HepG2 (cell line): ENCODE measurements around the gene ATP6V0E1. TPM values are rescaled to one million over a fixed set of nuclear protein-coding genes. Genes with fewer than 3 reads are reported as not detected.
A peak's percentile ranks its signal among the peaks of the same experiment; 100 is the strongest.

Experiments
- ADNP ChIP-seq: sonication (generic); formaldehyde crosslinking; IDR thresholded peaks from 2 replicates; pipeline ENCODE4 v1.4.0; 2020; ENCODE audit warnings: missing genetic modification reagents
- MTF2 ChIP-seq: sonication (generic); formaldehyde crosslinking; IDR thresholded peaks from 2 replicates; pipeline ENCODE4 v1.5.0; 2020; ENCODE audit warnings: missing genetic modification reagents, borderline replicate concordance
- NR2F1 ChIP-seq, 2 experiments: fragments of 450-650 bp in 1 of 2; formaldehyde crosslinking in 1 of 2; IDR thresholded peaks; 2 replicates each; pipeline versions ENCODE4 v1.5.0 to v1.6.1; 2016 to 2020; ENCODE audit warnings: mild to moderate bottlenecking in 1 of 2, missing compliant biosample characterization in 1 of 2, missing genetic modification reagents in 1 of 2, moderate library complexity in 1 of 2
- PRPF4 ChIP-seq: fragments of 200-400 bp; formaldehyde crosslinking; IDR thresholded peaks from 2 replicates; pipeline ENCODE4 v1.6.1; 2016; ENCODE audit warnings: low read length, low read depth; ENCODE audit not compliant: poor library complexity, severe bottlenecking
- YY1 ChIP-seq: IDR thresholded peaks from 2 replicates; pipeline ENCODE4 v1.6.1; 2011; ENCODE audit warnings: low read length, low read depth, moderate library complexity, mild to moderate bottlenecking; ENCODE audit not compliant: insufficient read depth, insufficient replicate concordance
- ZNF512B ChIP-seq: sonication (generic); formaldehyde crosslinking; IDR thresholded peaks from 2 replicates; pipeline ENCODE4 v1.5.1; 2020; ENCODE audit warnings: missing genetic modification reagents, mild to moderate bottlenecking, borderline replicate concordance
- ZNF816 ChIP-seq: sonication (generic); formaldehyde crosslinking; IDR thresholded peaks from 2 replicates; pipeline ENCODE4 v1.8.0; 2022; ENCODE audit warnings: missing genetic modification reagents, mild to moderate bottlenecking, borderline replicate concordance
- ZNF841 ChIP-seq: sonication (generic); formaldehyde crosslinking; IDR thresholded peaks from 2 replicates; pipeline ENCODE4 v1.8.1; 2023; ENCODE audit warnings: missing genetic modification reagents, borderline replicate concordance
- polyA plus RNA-seq, 8 experiments: library from polyadenylated mRNA; depleted of rRNA in 3 of 8; stranded (reverse) in 7 of 8; unstranded in 1 of 8; fragments of >200 nt; fragmentation: Illumina TruSeq in 4 of 8; extraction: Trizol in 4 of 8; gene quantifications; 2 replicates each; pipeline versions ENCODE4 v1.2.1 to v1.2.3, GENCODE V29; 2011 to 2016; ENCODE audit warnings: low read depth in 4 of 8, missing spikeins in 1 of 8, mixed read lengths in 1 of 8; ENCODE audit not compliant: insufficient read depth in 1 of 8
- total RNA-seq, 5 experiments: library from RNA; depleted of rRNA; stranded (reverse); fragments of >200 nt; fragmentation: Illumina TruSeq; extraction: Trizol; gene quantifications; 2 replicates each; pipeline ENCODE4 v1.2.3, GENCODE V29; 2016; ENCODE audit warnings: low read depth in 1 of 5
- TF ChIP-seq, protein P1 (sequence below), 2 experiments: sonication (generic) in 1 of 2; formaldehyde crosslinking in 1 of 2; IDR thresholded peaks; 2 replicates each; pipeline versions ENCODE4 v1.4.0 to v1.6.1; 2018 to 2020; ENCODE audit warnings: missing genetic modification reagents in 2 of 2, borderline replicate concordance in 1 of 2, low read depth in 1 of 2, mild to moderate bottlenecking in 1 of 2, missing biosample characterization in 1 of 2
- TF ChIP-seq, protein P2 (sequence below): sonication (generic); formaldehyde crosslinking; conservative IDR thresholded peaks from 2 replicates; pipeline ENCODE4 v1.8.1; 2023; ENCODE audit warnings: missing genetic modification reagents
- TF ChIP-seq, protein P3 (sequence below): sonication (generic); formaldehyde crosslinking; IDR thresholded peaks from 2 replicates; pipeline ENCODE4 v1.4.0; 2020; ENCODE audit warnings: mild to moderate bottlenecking, missing genetic modification reagents
- TF ChIP-seq, protein P4 (sequence below): sonication (generic); formaldehyde crosslinking; IDR thresholded peaks from 2 replicates; pipeline ENCODE4 v1.5.0; 2020; ENCODE audit warnings: mild to moderate bottlenecking, missing genetic modification reagents, borderline replicate concordance

The ATP6V0E1 gene
- total and polyA plus RNA-seq, 2 of the 13 experiments (the other 11 are each of a cell fraction or from before 2014, with no cell fraction given), result 143 to 215 TPM

DNA sequence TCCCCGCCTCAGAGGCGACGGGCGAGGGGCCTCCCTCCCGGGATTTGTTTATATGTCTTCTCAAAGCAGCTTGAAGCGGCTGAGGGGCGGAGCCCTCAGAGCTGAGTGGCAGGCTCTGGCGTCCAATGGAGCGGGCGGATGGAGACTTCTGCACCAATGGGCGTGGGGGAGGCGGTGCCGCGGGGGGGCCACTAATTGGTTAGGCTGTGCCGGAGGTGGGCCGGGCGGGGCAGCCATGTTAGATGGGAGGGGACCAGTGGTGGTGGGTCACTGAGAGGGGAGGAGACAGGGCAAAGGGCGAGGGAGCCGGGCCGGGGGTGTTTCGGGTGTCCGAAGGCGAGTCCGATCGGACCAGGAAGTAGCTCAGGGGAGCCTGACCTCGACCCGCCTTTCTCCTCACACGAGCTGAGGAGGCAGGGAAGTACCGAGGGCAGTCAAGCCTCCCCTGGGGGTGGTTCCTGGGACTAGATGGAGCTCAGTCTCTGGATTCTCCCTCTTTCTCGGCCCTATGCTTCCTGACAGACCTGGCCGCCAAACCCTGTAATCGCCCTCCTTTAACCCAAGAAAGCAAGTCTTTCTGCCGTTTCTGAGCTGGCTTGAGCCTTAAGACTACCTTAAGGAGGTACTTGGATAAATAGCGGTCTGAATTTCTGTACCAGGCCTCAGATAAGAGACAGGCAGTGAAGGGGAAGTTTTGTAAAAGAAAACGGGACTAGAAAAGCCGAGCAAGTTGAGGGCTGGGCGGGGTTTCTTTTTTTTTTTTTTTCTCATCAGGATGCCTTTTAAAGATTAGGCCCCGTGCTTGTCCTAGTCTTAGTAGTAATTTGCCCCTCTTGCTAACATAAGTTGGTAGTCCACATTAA lies 73.7 kb downstream of the ATP6V0E1 start (continued):
- no peak for TF ChIP-seq ADNP (CRISPR knock-in tag)
- TF ChIP-seq ZNF512B, result no peak
- TF ChIP-seq, protein P1, sequence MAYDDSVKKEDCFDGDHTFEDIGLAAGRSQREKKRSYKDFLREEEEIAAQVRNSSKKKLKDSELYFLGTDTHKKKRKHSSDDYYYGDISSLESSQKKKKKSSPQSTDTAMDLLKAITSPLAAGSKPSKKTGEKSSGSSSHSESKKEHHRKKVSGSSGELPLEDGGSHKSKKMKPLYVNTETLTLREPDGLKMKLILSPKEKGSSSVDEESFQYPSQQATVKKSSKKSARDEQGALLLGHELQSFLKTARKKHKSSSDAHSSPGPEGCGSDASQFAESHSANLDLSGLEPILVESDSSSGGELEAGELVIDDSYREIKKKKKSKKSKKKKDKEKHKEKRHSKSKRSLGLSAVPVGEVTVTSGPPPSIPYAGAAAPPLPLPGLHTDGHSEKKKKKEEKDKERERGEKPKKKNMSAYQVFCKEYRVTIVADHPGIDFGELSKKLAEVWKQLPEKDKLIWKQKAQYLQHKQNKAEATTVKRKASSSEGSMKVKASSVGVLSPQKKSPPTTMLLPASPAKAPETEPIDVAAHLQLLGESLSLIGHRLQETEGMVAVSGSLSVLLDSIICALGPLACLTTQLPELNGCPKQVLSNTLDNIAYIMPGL (CRISPR knock-in tag; IDR thresholded peaks at IDR 0.05; ENCODE audit: borderline replicate concordance in 1 of 2, low read depth in 1 of 2), result peak in 1 of 2 experiments; percentile 30; a peak in 1 of 4 replicates
- no peak for TF ChIP-seq ZNF841 (CRISPR knock-in tag)
- peak; percentile 94 for TF ChIP-seq YY1
- TF ChIP-seq, protein P2, sequence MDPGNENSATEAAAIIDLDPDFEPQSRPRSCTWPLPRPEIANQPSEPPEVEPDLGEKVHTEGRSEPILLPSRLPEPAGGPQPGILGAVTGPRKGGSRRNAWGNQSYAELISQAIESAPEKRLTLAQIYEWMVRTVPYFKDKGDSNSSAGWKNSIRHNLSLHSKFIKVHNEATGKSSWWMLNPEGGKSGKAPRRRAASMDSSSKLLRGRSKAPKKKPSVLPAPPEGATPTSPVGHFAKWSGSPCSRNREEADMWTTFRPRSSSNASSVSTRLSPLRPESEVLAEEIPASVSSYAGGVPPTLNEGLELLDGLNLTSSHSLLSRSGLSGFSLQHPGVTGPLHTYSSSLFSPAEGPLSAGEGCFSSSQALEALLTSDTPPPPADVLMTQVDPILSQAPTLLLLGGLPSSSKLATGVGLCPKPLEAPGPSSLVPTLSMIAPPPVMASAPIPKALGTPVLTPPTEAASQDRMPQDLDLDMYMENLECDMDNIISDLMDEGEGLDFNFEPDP (CRISPR knock-in tag), result 0 out of 2 replicates have a peak, but pooled peaks have one; percentile 78
- no peak; the same call in 1 of the 2 replicates for TF ChIP-seq MTF2
- TF ChIP-seq NR2F1 (CRISPR knock-in tag; IDR thresholded peaks at IDR 0.05), result peak; percentile 45 to 46; a peak in 2 of 4 replicates
- TF ChIP-seq, protein P3, sequence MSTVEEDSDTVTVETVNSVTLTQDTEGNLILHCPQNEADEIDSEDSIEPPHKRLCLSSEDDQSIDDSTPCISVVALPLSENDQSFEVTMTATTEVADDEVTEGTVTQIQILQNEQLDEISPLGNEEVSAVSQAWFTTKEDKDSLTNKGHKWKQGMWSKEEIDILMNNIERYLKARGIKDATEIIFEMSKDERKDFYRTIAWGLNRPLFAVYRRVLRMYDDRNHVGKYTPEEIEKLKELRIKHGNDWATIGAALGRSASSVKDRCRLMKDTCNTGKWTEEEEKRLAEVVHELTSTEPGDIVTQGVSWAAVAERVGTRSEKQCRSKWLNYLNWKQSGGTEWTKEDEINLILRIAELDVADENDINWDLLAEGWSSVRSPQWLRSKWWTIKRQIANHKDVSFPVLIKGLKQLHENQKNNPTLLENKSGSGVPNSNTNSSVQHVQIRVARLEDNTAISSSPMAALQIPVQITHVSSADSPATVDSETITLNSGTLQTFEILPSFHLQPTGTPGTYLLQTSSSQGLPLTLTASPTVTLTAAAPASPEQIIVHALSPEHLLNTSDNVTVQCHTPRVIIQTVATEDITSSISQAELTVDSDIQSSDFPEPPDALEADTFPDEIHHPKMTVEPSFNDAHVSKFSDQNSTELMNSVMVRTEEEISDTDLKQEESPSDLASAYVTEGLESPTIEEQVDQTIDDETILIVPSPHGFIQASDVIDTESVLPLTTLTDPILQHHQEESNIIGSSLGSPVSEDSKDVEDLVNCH (CRISPR knock-in tag), result no peak
- TF ChIP-seq PRPF4, result no peak
- TF ChIP-seq ZNF816, result no peak
- TF ChIP-seq, protein P4, sequence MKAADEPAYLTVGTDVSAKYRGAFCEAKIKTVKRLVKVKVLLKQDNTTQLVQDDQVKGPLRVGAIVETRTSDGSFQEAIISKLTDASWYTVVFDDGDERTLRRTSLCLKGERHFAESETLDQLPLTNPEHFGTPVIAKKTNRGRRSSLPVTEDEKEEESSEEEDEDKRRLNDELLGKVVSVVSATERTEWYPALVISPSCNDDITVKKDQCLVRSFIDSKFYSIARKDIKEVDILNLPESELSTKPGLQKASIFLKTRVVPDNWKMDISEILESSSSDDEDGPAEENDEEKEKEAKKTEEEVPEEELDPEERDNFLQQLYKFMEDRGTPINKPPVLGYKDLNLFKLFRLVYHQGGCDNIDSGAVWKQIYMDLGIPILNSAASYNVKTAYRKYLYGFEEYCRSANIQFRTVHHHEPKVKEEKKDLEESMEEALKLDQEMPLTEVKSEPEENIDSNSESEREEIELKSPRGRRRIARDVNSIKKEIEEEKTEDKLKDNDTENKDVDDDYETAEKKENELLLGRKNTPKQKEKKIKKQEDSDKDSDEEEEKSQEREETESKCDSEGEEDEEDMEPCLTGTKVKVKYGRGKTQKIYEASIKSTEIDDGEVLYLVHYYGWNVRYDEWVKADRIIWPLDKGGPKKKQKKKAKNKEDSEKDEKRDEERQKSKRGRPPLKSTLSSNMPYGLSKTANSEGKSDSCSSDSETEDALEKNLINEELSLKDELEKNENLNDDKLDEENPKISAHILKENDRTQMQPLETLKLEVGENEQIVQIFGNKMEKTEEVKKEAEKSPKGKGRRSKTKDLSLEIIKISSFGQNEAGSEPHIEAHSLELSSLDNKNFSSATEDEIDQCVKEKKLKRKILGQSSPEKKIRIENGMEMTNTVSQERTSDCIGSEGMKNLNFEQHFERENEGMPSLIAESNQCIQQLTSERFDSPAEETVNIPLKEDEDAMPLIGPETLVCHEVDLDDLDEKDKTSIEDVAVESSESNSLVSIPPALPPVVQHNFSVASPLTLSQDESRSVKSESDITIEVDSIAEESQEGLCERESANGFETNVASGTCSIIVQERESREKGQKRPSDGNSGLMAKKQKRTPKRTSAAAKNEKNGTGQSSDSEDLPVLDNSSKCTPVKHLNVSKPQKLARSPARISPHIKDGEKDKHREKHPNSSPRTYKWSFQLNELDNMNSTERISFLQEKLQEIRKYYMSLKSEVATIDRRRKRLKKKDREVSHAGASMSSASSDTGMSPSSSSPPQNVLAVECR (CRISPR knock-in tag), result peak; percentile 87
